H1 (cell line): Measurements from ENCODE around the gene PITRM1. TPM values are rescaled to one million over a fixed set of nuclear protein-coding genes. Genes with fewer than 3 reads are reported as not detected.

Experiments
- NANOG ChIP-seq: IDR thresholded peaks from 2 replicates; pipeline ENCODE4 v1.6.1; 2011; ENCODE audit warnings: low read length, low read depth, mild to moderate bottlenecking, inconsistent platforms; ENCODE audit not compliant: insufficient read depth, poor library complexity, severe bottlenecking
- RNF2 ChIP-seq: fragments of 200-900, 300-1000 bp; sonication (generic); IDR thresholded peaks from 2 replicates; pipeline ENCODE4 v1.7.1; 2016; ENCODE audit warnings: borderline replicate concordance, low read depth, mild to moderate bottlenecking, antibody characterized with exemption, low read length; ENCODE audit not compliant: poor library complexity, severe bottlenecking; ENCODE audit errors: missing control alignments
- polyA plus RNA-seq, 7 experiments: library from polyadenylated mRNA; depleted of rRNA in 3 of 7; stranded (reverse) in 5 of 7; unstranded in 2 of 7; fragments of >200 nt in 5 of 7; fragments of 200-250 nt in 2 of 7; gene quantifications; 1 replicate in 5 of 7; 2 replicates in 1 of 7; 4 replicates in 1 of 7; pipeline versions ENCODE4 v1.2.1 to v1.2.3, GENCODE V29; 2011 to 2013; ENCODE audit warnings: missing spikeins in 2 of 7, mixed read lengths in 2 of 7
- total RNA-seq: library from RNA; stranded (reverse); fragmentation: NEBNext Ultra II Directional; extraction: Animal tissue kit (Norgen Biotek cat#: 25700); gene quantifications from 2 replicates; pipeline ENCODE4 v1.2.1, GENCODE V29; 2021

Gene PITRM1
- total and polyA plus RNA-seq, 2 of the 8 experiments (the other 6 are each of a cell fraction or from before 2014, with no cell fraction given) = 18.6 to 31.5 TPM

DNA sequence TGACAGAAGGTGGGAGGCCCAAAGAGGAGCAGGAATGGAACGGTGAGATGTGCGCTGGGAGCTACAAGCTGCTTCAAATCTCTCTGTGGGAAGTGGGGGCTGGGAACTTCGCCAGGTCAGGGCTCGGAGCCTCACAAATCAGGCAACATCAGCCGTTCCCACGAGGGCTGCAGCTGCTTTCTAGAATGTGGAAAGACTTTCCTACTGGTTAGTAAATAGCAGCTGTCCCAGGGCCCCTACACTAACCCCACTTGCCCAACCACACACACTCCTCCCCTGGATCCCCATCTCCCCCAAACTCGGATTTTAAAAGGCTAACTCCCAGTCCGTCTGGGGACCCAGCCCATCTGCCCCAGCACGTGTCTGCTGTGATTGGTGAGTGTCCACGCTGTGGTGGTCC is 40.6 kb upstream of the PITRM1 start (continued):
- TF ChIP-seq RNF2 = no peak
- TF ChIP-seq NANOG = no peak
